Amniotic stem cell (primary cell): ENCODE results near the gene KRTAP24-1.

Source experiments
- DNase-seq: peaks from one replicate; lab custom pipeline; 2025; lab: John Stamatoyannopoulos, UW

Gene KRTAP24-1

DNA sequence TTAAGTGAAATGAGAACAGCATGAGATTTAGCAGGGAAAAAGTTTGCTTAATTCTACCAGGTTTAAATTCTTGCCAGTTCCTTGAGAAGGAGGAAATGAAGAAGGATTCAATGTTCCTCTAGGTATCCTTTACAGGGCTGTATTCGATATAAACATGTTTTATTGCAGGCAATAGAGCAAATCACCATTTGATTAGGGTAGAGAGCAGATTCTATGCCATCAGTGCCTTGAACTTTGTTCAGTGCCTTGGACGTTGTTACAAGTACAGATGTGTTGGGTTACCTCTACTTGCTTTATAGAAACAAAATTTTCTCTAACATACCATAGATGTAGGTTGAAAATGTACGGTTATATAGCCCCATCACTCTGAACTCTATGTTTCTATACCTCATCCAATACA lies 48.7 kb downstream of the KRTAP24-1 start:
- no peak for DNase-seq

DNA sequence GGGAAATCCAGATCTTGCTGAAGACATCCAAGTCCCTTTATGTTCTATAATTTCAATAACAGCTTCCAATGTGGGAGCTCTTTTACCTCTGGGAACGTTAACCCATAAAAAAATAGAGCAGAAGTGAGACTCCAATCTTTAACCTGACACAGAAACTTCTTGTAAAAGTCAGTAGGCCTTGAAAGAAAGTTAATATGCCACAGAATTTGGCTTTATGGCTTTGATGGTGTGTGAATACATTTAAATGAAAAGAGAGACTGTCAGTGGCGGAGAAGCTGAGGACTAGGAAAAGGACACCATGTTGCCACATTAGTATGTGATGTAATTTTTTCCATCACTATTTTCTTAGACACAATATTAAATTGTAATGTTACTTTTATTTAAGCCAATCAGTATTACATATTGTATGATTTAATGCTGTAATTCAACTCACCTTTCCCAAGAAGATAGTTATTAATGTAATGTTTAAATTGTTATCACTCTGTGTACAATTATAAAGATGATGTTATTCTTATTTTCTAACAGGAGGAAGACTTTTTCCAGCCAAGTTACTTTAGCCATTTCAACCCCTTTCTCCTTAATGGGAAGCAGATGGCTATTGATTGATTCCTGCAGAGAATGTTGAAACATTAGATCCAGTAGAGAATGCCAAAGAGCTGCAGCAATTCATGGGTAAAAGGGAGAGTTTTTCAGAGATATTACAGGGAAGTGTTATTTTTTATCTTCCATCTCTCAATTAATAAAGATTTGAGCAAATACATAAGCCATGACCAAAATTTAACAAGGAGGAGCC lies 49.3 kb downstream of the KRTAP24-1 start:
- no peak for DNase-seq

DNA sequence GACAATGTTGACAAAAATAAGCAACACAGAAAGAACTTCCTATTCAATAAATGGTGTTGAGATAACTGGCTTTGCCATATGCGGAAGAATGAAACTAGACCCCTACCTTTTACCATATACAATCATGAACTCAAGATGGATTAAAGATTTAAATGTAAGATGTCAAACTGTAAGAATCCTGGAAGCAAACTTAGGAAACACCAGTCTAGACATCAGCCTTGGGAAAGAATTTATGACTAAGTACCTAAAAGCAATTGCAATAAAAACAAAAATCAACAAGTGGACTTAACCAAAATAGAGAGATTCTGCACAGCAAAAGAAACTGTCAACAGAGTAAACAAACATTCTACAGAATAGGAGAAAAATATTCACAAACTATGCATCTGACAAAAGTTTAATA lies 50.7 kb downstream of the KRTAP24-1 start:
- DNase-seq: no peak
